Activated T-cell treated with anti-CD3 and anti-CD28 coated beads, Interleukin-2, amount 50 U/mL, for 72 hours (primary cell): ENCODE results near the gene ADGRD1. TPM values are rescaled to one million over a fixed set of nuclear protein-coding genes. Genes with fewer than 3 reads are reported as not detected.

ENCODE experiments used
- ATAC-seq, 2 donors: fragments of 150-1000 bp; cut with Tn5 transposase; replicated peaks in 1 of 2; 2 replicates each; pipeline ENCODE4 v1.10.0; 2021; ENCODE audit warnings: moderate library complexity in 2 of 2, mild to moderate bottlenecking in 1 of 2
- DNase-seq, 2 donors: peaks; one replicate each; pipeline ENCODE4 v3.0.0; 2021 to 2022; ENCODE audit warnings: mixed read lengths in 1 of 2
- H3K27ac Mint-ChIP-seq: one replicate; pipeline ENCODE4 v1.8.0; 2022; ENCODE audit warnings: mild to moderate bottlenecking, moderate library complexity, mixed read lengths
- H3K27me3 Mint-ChIP-seq: one replicate; pipeline ENCODE4 v1.8.0; 2022; ENCODE audit warnings: low read depth, mixed read lengths
- H3K36me3 Mint-ChIP-seq, 2 donors: one replicate each; pipeline ENCODE4 v1.8.0; 2022; ENCODE audit warnings: mixed read lengths in 2 of 2, mild to moderate bottlenecking in 1 of 2; ENCODE audit not compliant: insufficient read depth in 2 of 2
- H3K4me1 Mint-ChIP-seq: one replicate; pipeline ENCODE4 v1.8.0; 2022; ENCODE audit warnings: low read depth, mixed read lengths
- H3K4me3 Mint-ChIP-seq, 2 donors: one replicate each; pipeline ENCODE4 v1.8.0; 2022; ENCODE audit warnings: mild to moderate bottlenecking in 2 of 2, mixed read lengths in 2 of 2, moderate library complexity in 2 of 2
- H3K9me3 Mint-ChIP-seq, 2 donors: one replicate each; pipeline ENCODE4 v1.8.0; 2022; ENCODE audit warnings: mixed read lengths in 2 of 2
- total RNA-seq, 2 donors: library from RNA; stranded (reverse); gene quantifications; one replicate each; pipeline ENCODE4 v1.2.3, GENCODE V29; 2022

Gene ADGRD1
- total RNA-seq, 2 donors from 2014 or later, result 2.0 to 2.5 TPM

GRCh38 chr12:131171029-131171428 is 217.3 kb downstream of the ADGRD1 start:
- Mint-ChIP-seq H3K4me3 (no peak overlapping the region), H3K4me1 (no peaks in the 10 kb centered on the region), H3K9me3 (peaks cover 5 to 11% of the 10 kb centered on the region in 2 donors), H3K27ac (peak overlapping the region; percentile 47), H3K36me3 (peaks cover 2 to 13% of the 10 kb centered on the region in 2 donors), H3K27me3 (peaks cover 26% of the 10 kb centered on the region)
- ATAC-seq (no peak), DNase-seq (no peak)

- no peak overlapping the region for H3K27ac Mint-ChIP-seq
- peaks cover 2 to 13% of the 10 kb centered on the region in 2 donors for H3K36me3 Mint-ChIP-seq
- no peak for DNase-seq
- no peak for ATAC-seq
- no peak overlapping the region for H3K4me3 Mint-ChIP-seq
- peaks cover 8 to 11% of the 10 kb centered on the region in 2 donors for H3K9me3 Mint-ChIP-seq
- H3K4me1 Mint-ChIP-seq, result no peaks in the 10 kb centered on the region
- H3K27me3 Mint-ChIP-seq, result peaks cover under 1% of the 10 kb centered on the region
Observed at GRCh38 chr12:131174901-131175300, 221.2 kb downstream of the ADGRD1 start.

DNA sequence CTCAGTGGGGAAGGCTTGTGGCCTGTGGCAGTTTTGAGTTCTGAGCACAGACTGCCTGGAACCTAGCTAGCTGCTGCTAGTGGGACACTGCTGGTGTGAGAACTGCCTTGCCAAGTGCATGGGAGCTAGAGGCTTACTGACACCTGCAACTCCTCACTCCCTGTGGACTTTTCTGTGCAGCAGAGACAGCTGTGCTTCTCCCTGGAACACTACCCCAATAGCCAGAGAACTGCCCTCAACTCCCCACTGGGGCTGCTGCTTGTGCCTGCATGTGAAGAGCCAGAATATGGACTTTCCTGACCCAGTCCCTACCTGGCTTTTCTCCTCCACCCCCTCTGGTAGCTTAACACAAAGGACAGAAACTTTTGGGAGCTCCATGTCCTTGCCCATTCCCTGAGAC is 222.6 kb downstream of the ADGRD1 start:
- DNase-seq (no peak), ATAC-seq (no peak)
- no peak overlapping the region for H3K4me3 Mint-ChIP-seq
- peaks cover 10% of the 10 kb centered on the region for H3K27me3 Mint-ChIP-seq
- H3K36me3 Mint-ChIP-seq, result peaks cover 2 to 13% of the 10 kb centered on the region in 2 donors
- peaks cover 8 to 11% of the 10 kb centered on the region in 2 donors for H3K9me3 Mint-ChIP-seq
- no peak overlapping the region for H3K27ac Mint-ChIP-seq
- no peaks in the 10 kb centered on the region for H3K4me1 Mint-ChIP-seq

- ATAC-seq, result no peak
- no peak overlapping the region for H3K4me3 Mint-ChIP-seq
Observed at GRCh38 chr12:131176926-131177325, 223.2 kb downstream of the ADGRD1 start.

GRCh38 chr12:131177599-131177998 is 223.9 kb downstream of the ADGRD1 start:
- ATAC-seq (no peak), DNase-seq (no peak)
- no peaks in the 10 kb centered on the region for H3K4me1 Mint-ChIP-seq
- no peak overlapping the region for H3K27ac Mint-ChIP-seq
- peaks cover 14% of the 10 kb centered on the region for H3K27me3 Mint-ChIP-seq
- H3K9me3 Mint-ChIP-seq, result peaks cover 8 to 11% of the 10 kb centered on the region in 2 donors
- peaks cover 2 to 11% of the 10 kb centered on the region in 2 donors for H3K36me3 Mint-ChIP-seq
- no peak overlapping the region for H3K4me3 Mint-ChIP-seq

More at GRCh38 chr12:131176926-131177325, 223.2 kb downstream of the ADGRD1 start:
- H3K4me1 Mint-ChIP-seq, result no peaks in the 10 kb centered on the region
- H3K9me3 Mint-ChIP-seq, result peaks cover 8 to 11% of the 10 kb centered on the region in 2 donors
- DNase-seq, result no peak
- H3K36me3 Mint-ChIP-seq, result peaks cover 2 to 11% of the 10 kb centered on the region in 2 donors
- peaks cover 14% of the 10 kb centered on the region for H3K27me3 Mint-ChIP-seq
- H3K27ac Mint-ChIP-seq, result no peak overlapping the region

GRCh38 chr12:131187602-131188001 is 233.9 kb downstream of the ADGRD1 start:
- Mint-ChIP-seq H3K27ac (no peak overlapping the region), H3K27me3 (peaks cover 6% of the 10 kb centered on the region), H3K36me3 (no peaks in the 10 kb centered on the region)

DNA sequence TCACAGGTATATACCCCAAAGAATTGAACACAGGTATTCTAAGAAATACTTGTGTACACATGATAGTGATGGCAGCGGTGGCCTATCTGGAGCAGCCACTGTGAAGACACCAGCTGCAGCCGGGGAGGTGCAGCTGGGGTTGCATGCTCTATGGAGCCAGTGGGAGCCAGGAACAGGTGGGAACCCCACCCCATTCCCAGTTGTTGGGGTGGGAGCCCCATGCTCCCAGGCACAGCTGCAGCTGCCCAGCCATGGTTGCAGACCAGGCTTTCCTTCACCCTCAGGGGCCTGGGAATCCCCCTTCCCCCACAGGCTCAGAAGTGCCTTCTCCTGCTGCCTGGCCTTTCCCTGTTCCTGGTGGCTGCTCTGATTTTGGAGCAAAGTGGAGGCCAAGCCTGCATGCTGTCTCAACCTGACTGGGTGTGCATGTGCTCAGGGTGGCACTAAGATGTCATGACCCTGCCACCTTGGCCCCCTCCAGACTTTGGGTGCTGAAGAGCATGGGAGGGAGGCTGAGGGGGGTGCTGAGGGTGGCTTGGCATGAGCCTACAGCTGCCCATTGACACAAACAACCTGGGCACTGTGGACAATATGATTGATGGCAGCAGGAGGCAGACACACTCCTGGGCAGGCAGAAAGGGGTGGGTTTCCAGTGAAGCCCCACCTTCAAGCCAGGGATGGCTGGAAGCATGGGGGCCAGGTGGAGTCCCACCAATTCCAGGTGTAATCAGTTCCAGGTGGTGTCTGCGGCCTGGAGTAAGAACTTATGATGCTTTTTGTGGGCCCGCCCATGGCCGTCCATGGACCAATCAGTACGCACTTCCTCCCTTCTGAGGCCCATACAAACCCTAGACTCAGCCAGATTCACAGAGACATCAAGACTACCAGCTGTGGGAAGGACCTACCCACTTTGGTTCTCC is 234.7 kb downstream of the ADGRD1 start:
- ATAC-seq (no peak), DNase-seq (no peak)
- H3K27me3 Mint-ChIP-seq, result peaks cover 6% of the 10 kb centered on the region
- peaks cover 4 to 5% of the 10 kb centered on the region in 2 donors for H3K9me3 Mint-ChIP-seq
- no peak overlapping the region for H3K4me3 Mint-ChIP-seq
- H3K36me3 Mint-ChIP-seq, result no peaks in the 10 kb centered on the region
- no peak overlapping the region for H3K27ac Mint-ChIP-seq
- H3K4me1 Mint-ChIP-seq, result no peaks in the 10 kb centered on the region

More at GRCh38 chr12:131187602-131188001, 233.9 kb downstream of the ADGRD1 start:
- no peak overlapping the region for H3K4me3 Mint-ChIP-seq
- peaks cover 4 to 6% of the 10 kb centered on the region in 2 donors for H3K9me3 Mint-ChIP-seq
- ATAC-seq, result no peak
- H3K4me1 Mint-ChIP-seq, result no peaks in the 10 kb centered on the region
- no peak for DNase-seq

- H3K27ac Mint-ChIP-seq, result no peak overlapping the region
- peaks cover 6% of the 10 kb centered on the region for H3K27me3 Mint-ChIP-seq
- DNase-seq, result no peak
- peaks cover 0 to 1% of the 10 kb centered on the region in 2 donors for H3K9me3 Mint-ChIP-seq
- no peaks in the 10 kb centered on the region for H3K36me3 Mint-ChIP-seq
- H3K4me1 Mint-ChIP-seq, result no peaks in the 10 kb centered on the region
- no peak overlapping the region for H3K4me3 Mint-ChIP-seq
- ATAC-seq, result no peak
Observed at GRCh38 chr12:131189781-131190180, 236.1 kb downstream of the ADGRD1 start.

DNA sequence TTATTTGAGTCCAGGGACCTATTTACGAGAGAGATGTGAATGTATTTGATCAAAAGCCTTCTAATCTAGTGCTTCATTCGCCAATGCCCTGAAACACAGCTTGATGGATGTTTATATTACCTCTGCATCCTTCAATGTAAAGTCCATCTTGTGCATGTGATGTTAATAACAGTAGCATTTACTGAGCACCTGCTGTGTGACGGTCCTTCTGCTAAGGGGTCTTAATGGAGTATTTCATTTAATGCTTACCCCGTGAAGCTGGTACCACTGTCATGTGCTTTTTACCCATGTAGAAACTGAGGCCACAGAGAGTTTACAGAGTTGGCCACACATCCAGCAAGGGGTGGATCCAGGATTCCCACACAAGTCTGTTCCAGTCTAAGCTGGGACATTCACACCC is 237.3 kb downstream of the ADGRD1 start:
- DNase-seq, result no peak
- Mint-ChIP-seq H3K27ac (no peak overlapping the region), H3K36me3 (no peaks in the 10 kb centered on the region), H3K4me3 (no peak overlapping the region), H3K4me1 (no peaks in the 10 kb centered on the region), H3K27me3 (no peaks in the 10 kb centered on the region), H3K9me3 (no peaks in the 10 kb centered on the region)
- no peak for ATAC-seq

Other genes starting within 250 kb of the ADGRD1 start
- under 1 TPM in 1 of 2 donors, not detected in 1; 0.14 TPM for gene RIMBP2, start 237.6 kb upstream of the ADGRD1 start, total RNA-seq
- 10 to 100 TPM; 11.9 to 13.2 TPM for gene STX2, start 114.7 kb upstream of the ADGRD1 start, total RNA-seq
- 1,000 to 10,000 TPM; 1,100 to 1,397 TPM for gene RAN, start 81.8 kb upstream of the ADGRD1 start, total RNA-seq